ELR (cell line): ENCODE results near the gene SCAF1.

ENCODE experiments used
- DNase-seq: peaks from one replicate; pipeline ENCODE4 v3.0.0-alpha.2; 2015; ENCODE audit warnings: low read depth

The SCAF1 gene, protein sequence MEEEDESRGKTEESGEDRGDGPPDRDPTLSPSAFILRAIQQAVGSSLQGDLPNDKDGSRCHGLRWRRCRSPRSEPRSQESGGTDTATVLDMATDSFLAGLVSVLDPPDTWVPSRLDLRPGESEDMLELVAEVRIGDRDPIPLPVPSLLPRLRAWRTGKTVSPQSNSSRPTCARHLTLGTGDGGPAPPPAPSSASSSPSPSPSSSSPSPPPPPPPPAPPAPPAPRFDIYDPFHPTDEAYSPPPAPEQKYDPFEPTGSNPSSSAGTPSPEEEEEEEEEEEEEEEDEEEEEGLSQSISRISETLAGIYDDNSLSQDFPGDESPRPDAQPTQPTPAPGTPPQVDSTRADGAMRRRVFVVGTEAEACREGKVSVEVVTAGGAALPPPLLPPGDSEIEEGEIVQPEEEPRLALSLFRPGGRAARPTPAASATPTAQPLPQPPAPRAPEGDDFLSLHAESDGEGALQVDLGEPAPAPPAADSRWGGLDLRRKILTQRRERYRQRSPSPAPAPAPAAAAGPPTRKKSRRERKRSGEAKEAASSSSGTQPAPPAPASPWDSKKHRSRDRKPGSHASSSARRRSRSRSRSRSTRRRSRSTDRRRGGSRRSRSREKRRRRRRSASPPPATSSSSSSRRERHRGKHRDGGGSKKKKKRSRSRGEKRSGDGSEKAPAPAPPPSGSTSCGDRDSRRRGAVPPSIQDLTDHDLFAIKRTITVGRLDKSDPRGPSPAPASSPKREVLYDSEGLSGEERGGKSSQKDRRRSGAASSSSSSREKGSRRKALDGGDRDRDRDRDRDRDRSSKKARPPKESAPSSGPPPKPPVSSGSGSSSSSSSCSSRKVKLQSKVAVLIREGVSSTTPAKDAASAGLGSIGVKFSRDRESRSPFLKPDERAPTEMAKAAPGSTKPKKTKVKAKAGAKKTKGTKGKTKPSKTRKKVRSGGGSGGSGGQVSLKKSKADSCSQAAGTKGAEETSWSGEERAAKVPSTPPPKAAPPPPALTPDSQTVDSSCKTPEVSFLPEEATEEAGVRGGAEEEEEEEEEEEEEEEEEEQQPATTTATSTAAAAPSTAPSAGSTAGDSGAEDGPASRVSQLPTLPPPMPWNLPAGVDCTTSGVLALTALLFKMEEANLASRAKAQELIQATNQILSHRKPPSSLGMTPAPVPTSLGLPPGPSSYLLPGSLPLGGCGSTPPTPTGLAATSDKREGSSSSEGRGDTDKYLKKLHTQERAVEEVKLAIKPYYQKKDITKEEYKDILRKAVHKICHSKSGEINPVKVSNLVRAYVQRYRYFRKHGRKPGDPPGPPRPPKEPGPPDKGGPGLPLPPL

DNA sequence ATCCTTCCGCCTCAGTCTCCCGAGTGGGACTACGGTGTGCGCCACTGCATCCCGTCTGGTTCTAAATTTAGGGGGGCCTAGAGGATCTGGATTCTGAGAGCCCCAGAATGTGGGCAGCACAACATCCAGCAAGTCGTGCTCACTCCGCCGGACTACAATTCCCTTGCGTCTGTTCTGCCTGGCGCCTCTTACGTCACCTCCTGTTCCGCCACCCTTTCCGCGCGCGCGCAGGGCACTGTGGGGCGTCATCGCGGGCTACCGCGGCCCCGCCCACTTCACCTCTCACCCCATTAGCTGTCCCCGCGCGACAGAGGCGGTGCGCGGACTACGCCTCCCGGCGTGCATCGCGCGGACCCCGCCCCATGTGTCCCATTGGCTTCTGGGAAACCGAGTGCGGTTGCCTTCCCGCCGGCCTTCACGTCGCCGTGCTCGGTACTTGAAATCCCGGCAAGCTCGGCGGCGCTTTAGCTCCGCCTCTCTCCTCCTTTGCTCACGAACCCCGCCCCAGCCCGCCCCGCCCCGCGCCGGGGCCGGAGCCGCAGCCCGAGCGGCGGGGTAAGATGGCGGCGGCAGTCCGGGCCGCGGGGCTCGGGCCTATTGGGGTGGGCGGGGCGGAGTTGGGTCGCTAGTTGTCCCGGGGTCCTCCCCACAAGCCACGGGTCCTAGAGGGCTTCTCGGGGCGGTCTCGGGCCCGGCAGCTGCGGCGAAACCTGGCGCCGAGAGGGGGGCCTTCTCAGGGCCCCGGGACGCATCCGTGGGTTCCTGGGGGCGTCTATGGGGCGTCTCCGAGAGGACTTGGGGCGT lies at the start of gene SCAF1:
SCAF1 (plus strand) TSS at position 522 of the 804 bp plus-strand sequence. CDS start 2,818 bp downstream, outside the sequence.
- peak; percentile 99 for DNase-seq

DNA sequence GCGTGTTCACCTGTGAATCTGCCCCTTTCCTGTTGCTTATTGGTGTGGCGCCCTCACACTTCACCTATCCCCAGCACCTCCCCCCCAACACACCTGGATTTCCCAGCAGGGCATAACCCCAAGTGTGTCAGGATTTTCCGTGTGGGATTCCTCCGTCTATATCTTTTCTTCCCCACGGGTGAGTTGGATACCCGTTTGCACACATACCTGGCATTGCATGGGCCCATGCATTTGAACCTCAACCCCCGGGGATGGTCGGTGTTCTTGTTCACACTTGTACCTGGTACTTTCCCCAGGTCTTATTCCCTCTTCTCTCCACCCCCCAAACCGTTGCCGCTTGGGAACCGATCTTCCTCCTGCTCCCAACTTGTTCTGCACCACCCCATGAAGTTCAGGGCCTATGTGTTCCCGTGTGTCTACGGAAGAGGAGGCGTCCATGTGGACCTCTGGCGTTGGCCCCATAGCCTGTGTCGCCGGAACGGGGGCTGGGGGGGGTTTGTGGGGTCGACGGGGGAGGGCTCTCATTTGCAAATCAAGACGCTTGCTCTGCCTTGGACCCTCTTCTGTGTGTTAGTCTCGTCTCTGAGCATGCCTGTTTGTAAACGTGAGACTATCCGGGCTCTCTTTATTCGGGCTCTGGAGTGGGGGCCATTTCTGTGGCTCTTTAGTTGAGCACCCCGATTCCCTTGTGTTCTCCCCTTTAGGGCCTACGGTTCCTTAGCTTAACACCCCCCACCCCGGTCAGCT lies 49.4 kb upstream of the SCAF1 start:
- DNase-seq = peak; percentile 52

DNA sequence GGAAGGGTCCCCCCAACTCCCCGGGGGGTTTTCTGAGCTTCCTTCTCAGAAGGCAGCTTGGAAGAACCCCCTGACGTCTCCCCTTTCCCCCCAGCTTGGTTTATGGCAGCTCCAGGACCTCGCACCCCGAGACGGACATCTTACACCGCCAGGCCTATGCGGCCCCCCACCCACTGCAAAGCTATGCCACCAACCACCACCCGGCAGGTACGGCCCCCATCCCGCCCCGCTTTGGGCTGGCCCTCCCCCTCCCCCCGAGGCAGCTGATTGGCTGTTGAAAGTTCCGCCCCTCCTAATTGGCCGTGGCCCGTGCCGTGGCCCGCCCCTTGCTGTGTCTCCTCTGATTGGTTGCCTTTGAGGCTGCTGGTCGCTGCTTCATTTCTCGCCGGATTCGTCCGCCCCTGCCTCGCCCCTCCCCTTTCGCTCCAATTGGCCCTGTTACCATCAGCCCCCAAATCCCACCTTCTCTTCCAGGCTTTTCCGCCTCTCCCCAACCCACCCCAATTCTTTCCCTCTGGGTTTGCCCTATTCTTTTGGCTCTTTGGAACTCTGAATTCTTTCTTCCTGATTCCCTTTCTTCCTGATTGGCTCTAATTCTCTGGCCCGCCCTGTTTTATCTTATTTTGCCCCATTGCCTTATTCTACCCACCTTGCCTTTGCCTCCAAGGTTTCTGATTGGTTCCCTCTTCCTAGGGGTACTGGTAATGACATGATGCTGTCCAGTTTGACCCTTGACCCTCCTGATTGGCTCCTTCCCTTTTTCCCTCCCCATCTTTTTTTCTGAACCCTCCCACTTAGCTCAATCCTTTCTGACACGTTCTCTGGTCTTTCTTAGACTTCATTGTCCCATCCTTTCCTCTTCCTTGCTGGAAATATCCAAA lies 48.5 kb upstream of the SCAF1 start:
- peak; percentile 94 for DNase-seq

DNA sequence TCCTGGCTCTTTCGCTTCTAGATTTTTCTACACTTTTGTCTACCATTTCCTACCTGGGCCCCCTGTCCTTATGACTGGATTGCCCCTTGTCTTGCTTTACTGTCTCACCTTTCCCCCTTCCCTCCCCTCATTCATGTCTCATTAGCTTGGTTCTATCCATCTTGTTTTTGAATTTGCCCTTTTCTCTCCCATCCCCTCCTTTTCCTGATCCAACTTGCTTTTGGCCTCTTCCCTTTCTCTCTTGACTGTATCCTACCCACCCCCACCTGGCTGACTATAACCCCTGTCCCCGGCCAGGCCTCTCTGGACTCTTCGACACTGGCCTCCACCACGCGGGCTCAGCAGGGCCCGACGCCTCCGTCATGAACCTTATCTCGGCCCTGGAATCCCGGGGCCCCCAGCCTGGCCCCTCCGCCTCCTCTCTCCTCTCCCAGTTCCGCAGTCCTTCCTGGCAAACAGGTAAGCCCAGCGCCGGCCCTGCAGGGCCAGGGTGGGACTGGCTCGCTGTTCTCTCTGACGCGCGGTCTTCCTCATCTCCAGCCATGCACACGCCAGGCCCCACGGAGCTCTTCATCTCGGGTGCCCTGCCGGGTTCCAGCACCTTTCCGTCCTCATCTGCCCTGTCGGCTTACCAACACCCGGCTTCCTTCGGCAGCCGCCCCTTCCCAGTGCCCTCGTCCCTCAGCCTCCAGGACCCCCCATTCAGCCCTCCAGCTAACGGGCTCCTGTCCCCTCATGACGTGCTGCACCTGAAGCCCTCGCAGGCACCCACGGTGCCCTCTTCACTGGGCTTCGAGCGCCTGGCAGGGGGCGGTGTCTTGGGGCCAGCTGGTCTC lies 47.6 kb upstream of the SCAF1 start:
- no peak for DNase-seq

DNA sequence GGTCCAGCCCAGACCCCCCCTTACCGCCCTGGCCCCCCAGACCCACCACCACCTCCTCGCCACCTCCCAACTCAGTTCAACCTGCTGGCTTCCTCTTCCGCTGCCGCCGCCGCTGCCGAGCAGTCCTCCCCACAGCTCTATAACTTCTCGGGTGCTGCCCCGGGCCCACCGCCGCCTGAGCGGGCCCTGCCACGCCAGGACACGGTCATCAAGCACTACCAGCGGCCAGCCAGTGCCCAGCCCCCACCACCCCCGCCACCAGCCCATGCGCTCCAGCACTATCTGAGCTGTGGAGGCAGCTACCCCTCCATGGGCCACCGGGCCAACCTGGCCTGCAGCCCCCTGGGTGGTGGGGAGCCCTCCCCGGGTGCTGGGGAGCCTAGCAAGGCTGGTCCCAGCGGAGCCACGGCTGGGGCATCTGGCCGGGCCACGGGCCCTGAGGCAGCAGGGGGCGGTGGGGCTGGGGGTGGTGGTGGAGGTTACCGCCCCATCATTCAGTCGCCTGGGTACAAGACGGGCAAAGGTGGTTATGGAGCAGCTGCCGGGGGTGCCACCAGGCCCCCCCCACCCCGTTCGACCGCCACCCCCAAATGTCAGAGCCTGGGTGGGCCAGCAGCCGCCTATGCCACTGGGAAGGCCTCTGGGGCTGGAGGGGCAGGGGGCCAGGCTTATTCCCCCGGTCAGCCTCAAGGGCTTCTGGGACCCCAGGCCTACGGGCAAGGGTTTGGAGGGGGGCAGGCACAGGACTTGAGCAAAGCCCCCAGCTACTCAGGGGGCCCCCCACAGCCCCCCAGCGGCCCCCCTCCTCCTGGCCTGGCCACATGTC lies 46.8 kb upstream of the SCAF1 start:
- DNase-seq = no peak

DNA sequence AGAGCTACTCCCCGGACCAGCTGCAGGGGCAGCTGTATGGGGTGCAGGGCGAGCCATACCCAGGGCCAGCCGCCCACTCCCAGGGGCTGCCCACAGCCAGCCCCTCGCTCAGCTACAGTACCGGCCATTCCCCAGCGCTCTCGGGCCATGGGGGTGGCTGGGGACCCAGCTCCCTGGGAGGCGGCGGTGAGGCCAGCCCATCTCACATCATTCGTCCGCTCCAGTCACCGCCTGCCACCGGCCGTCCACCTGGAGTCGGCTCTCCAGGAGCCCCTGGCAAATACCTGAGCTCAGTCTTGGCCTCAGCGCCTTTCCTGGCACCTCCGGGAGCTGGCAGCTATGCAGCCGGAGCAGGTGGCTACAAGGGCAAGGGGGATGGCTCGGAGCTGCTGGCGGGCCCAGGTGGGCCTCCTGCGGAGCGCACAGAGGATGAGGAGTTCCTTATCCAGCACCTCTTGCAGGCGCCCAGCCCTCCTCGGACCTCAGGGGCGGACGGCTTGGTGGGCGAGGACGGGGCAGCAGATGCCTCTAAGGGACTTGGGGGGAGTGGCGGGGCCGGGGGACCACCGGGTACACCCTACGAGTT lies 46.1 kb upstream of the SCAF1 start:
- no peak for DNase-seq

DNA sequence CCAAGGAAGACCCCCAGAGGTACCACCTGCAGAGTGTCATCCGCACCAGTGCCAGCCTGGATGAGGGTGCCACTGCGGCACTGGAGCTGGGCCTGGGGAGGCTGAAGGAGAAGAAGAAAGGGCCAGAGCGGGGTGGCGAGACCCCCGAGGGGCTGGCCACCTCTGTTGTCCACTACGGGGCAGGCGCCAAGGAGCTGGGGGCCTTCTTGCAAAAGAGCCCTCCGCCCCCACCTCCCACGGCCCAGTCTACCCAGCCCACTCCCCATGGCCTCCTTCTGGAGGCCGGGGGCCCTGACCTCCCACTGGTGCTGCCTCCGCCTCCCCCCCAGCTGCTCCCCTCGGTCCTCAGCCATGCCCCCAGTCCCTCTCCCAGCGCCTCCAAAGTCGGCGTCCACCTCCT lies 45.6 kb upstream of the SCAF1 start:
- no peak for DNase-seq

DNA sequence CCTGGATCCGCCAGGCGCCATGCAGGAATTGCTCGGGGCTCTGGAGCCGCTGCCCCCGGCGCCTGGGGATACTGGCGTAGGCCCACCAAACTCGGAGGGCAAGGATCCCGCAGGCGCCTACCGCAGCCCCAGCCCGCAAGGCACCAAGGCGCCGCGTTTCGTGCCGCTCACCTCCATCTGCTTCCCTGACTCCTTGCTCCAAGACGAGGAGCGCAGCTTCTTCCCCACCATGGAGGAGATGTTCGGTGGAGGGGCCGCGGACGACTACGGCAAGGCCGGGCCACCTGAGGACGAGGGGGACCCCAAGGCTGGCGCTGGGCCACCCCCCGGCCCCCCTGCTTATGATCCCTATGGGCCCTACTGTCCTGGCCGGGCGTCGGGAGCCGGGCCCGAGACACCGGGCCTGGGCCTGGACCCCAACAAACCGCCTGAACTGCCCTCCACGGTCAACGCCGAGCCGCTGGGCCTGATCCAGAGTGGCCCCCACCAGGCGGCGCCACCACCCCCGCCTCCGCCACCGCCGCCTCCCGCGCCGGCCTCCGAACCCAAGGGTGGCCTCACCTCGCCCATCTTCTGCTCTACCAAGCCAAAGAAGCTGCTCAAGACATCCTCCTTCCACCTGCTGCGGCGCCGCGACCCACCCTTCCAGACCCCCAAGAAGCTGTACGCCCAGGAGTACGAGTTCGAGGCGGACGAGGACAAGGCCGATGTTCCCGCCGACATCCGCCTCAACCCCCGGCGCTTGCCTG lies 44.9 kb upstream of the SCAF1 start:
- DNase-seq = no peak

DNA sequence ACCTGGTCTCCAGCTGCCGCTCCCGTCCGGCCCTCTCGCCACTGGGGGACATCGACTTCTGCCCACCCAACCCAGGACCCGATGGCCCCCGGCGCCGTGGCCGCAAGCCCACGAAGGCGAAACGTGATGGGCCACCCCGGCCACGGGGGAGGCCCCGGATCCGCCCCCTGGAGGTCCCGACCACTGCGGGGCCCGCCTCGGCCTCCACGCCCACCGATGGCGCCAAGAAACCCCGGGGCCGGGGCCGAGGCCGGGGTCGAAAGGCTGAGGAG lies 44.4 kb upstream of the SCAF1 start:
- DNase-seq = no peak

DNA sequence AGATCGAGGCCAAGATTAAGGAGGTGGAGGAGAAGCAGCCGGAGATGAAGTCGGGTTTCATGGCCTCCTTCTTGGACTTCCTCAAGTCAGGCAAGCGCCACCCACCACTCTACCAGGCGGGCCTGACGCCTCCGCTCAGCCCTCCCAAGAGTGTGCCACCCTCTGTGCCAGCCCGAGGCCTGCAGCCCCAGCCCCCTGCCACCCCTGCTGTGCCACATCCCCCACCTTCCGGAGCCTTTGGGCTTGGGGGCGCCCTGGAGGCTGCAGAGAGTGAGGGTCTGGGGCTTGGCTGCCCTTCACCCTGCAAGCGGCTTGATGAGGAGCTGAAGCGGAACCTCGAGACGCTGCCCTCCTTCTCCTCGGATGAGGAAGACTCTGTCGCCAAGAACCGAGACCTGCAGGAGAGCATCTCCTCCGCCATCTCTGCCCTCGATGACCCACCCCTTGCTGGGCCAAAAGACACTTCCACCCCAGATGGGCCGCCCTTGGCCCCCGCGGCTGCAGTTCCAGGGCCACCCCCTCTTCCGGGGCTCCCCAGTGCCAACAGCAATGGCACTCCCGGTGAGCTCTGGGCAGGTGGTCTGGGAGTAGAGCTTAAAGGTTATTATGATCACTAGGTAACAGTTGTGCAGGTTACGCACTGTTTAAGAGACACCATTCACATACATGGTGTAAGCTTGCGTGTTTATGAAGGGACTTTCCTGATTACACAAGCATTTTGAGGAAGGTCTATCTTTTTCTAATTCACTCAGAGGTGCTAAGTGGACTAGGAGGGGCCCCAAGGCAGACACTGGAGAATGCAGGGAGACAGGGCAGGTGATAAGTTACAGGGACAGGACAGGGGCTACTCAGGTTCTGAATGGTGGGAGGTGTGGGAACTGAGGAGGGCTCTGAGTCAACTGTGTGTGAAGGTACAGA lies 42.4 kb upstream of the SCAF1 start:
- DNase-seq = no peak

DNA sequence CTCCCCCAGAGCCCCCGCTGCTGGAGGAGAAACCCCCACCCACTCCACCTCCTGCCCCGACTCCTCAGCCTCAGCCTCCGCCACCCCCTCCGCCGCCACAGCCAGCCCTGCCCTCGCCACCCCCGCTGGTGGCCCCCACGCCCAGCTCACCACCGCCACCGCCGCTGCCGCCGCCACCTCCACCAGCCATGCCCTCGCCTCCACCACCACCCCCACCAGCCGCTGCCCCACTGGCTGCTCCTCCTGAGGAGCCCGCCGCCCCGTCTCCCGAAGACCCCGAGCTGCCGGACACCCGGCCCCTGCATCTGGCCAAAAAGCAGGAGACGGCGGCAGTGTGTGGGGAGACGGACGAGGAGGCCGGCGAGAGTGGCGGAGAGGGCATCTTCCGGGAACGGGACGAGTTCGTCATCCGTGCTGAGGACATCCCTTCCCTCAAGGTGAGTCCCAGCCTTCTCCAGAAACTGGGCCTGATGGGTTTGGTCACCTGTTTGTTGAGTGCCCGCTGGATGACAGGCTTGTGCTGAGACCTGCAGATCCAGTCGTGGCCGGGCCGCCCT lies 40.4 kb upstream of the SCAF1 start:
- DNase-seq = no peak

DNA sequence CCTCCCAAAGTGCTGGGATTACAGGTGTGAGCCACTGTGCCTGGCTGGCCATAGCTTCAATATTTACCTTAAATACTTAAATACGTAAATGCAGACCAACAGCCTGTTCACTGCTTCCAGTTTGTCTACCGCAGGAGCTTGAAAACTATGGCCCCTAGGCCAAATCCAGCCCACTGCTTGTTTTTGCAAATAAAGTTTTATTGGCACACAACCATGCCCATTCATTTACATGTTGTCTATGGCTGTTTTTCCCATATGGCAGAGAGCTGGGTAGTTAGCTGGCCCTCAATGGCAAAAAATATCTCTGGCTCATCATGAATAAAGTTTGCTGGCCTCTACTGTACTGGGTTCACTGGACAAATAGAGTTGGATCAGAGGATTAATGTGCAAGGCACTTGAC lies 39.2 kb upstream of the SCAF1 start:
- no peak for DNase-seq

DNA sequence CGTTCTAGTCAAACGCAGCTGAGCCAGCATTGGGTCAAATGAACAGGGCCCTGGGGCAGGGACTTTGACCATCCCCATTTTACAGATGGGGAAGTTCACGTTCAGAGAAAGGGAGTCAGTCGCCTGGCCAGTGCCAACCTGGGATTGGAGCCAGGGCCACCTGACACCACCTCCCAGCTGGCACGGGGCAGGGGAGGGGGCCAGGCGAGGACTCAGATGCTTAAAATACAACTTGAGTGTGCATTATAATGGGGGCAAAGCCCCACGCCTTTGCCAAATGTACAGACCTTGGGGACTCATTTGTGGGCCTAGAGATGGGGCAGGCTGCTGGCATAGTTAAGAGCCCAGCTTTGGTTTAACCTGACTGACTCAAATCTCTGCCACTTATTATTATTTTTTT lies 36.4 kb upstream of the SCAF1 start:
- no peak for DNase-seq

DNA sequence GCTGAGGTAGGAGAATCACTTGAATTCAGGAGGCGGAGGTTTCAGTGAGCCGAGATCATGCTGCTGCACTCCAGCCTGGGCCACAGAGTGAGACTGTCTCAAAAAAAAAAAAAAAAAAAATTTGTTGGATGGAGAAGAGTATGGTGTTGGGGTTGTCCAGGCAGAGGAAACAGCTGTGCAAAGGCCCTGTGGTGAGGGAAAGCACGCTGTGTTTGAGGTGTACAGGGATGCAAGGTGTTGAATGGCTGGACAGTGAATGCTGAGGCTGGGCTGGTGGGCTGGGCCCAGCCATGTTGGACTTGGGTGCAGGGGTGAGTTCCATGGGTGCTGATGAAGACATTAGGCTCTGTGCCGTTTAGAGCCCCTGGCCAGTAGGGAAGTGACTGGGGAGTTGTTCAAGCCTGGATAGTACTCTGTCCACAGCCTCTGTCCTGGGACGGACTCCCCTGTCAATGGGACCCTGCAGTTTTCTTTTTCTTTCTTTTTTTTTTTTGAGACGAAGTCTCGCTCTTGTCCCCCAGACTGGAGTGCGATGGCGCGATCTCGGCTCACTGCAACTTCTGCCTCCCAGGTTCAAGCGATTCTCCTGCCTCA lies 32.4 kb upstream of the SCAF1 start:
- DNase-seq = no peak

DNA sequence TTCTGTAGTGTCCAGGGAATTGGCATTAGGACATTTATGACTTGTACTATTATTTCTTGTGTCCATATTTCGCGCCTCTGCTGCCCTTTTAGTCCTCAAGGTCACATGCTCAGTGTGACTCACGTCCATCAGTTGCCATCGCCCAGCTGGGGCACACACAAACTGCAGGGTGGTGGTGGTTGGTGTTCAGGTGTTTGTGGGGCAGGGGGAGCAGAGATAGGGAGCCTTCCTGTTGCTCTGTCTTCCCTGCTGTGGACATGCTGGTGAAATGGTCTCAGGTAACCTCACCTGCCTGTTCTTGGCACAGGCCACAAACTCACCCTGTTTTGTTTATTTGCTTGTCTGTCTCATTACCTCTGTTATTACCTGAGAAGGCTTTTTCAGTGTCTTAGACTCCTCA lies 28.6 kb upstream of the SCAF1 start:
- peak; percentile 66 for DNase-seq
